Breast epithelium (tissue), 4 donors: ENCODE results near the gene CHST15. TPM values are rescaled to one million over a fixed set of nuclear protein-coding genes. Genes with fewer than 3 reads are reported as not detected.

Source experiments
- DNase-seq, 2 donors: peaks; one replicate each; pipeline ENCODE4 v3.0.0-alpha.2; 2019; ENCODE audit warnings: low spot score in 2 of 2
- H3K27ac ChIP-seq, 2 donors: fragments of 200-600 bp; sonication (generic) in 1 of 2; one replicate each; pipeline ENCODE4 v1.5.1; 2016 to 2019; ENCODE audit warnings: mild to moderate bottlenecking in 1 of 2
- H3K27me3 ChIP-seq, 2 donors: fragments of 200-600 bp; sonication (generic) in 1 of 2; one replicate each; pipeline versions ENCODE4 v1.5.1 to v1.6.0; 2017 to 2019; ENCODE audit warnings: control low read depth in 1 of 2, mild to moderate bottlenecking in 1 of 2
- H3K36me3 ChIP-seq: fragments of 200-600 bp; one replicate; pipeline ENCODE4 v1.5.1; 2019
- H3K4me1 ChIP-seq, 2 donors: fragments of 200-600 bp; sonication (generic); one replicate each; pipeline ENCODE4 v1.5.1; 2016 to 2019; ENCODE audit warnings: control low read depth in 1 of 2
- H3K4me3 ChIP-seq, 3 donors: fragments of 200-600 bp; sonication (generic); 1 replicate in 2 of 3; 2 replicates in 1 of 3; pipeline ENCODE4 v1.5.1; 2016 to 2019; ENCODE audit warnings: mild to moderate bottlenecking in 3 of 3, moderate library complexity in 2 of 3
- H3K9me3 ChIP-seq, 2 donors: fragments of 200-600 bp; sonication (generic) in 1 of 2; one replicate each; pipeline ENCODE4 v1.5.1; 2016 to 2019; ENCODE audit warnings: control low read depth in 1 of 2
- POLR2A ChIP-seq: fragments of 450-650 bp; IDR thresholded peaks from one replicate; pipeline ENCODE4 v1.6.1; 2016; ENCODE audit warnings: antibody characterized with exemption, mild to moderate bottlenecking, moderate library complexity
- POLR2AphosphoS5 ChIP-seq, 3 donors: sonication (generic); formaldehyde crosslinking; IDR thresholded peaks; one replicate each; pipeline ENCODE4 v1.6.1; 2017; ENCODE audit warnings: antibody characterized with exemption in 3 of 3
- intact Hi-C: fragments of 100-400 bp; cut with DNase I; formaldehyde crosslinking; loops from one replicate; pipeline ENCODE4 v1.15.1; 2023; ENCODE audit warnings: low total_unique reads
- total RNA-seq, 3 donors: library from RNA; depleted of rRNA; stranded (reverse); fragments of >200 nt; gene quantifications; one replicate each; pipeline ENCODE4 v1.1.0, GENCODE V29; 2016
- TF ChIP-seq, protein P1 (sequence below), 3 donors: fragments of 450-650 bp; IDR thresholded peaks; one replicate each; pipeline ENCODE4 v1.5.1; 2016 to 2017; ENCODE audit warnings: antibody characterized with exemption in 3 of 3, mild to moderate bottlenecking in 3 of 3, moderate library complexity in 3 of 3

CHST15 gene
- total RNA-seq, 3 donors from 2014 or later = 19.0 to 57.8 (median 56.4) TPM

DNA sequence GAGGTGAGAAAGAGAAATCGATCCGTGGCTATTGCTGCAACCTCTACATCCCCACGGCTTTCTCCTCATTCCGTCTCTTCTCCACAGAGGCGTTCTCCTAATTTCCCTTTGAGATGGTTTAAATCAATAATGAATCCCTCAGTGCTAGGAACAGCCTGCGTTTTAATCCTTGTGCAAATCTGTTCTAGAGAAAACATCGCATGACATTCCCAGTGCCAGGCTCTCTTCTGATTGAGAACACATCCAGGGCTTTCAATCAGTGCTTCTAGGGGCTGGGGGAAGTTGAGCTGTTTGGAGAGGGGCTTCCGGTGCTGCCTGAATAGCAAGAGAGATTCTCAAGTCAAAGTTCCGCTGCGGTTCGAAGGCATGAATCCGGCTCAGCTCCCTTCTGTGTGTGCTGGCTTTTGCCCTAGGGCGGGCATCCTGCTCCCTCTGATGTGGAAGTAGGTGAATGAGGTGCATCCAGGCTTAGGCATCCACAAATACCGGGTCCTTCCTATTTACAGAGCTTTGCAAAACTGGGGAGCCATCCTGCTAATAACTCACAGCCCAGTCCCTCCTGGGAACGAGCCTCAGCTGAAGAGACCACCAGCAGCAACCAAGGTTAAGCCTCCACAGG, 62.8 kb downstream of the CHST15 start:
- no peak for DNase-seq
- TF ChIP-seq, protein P1, sequence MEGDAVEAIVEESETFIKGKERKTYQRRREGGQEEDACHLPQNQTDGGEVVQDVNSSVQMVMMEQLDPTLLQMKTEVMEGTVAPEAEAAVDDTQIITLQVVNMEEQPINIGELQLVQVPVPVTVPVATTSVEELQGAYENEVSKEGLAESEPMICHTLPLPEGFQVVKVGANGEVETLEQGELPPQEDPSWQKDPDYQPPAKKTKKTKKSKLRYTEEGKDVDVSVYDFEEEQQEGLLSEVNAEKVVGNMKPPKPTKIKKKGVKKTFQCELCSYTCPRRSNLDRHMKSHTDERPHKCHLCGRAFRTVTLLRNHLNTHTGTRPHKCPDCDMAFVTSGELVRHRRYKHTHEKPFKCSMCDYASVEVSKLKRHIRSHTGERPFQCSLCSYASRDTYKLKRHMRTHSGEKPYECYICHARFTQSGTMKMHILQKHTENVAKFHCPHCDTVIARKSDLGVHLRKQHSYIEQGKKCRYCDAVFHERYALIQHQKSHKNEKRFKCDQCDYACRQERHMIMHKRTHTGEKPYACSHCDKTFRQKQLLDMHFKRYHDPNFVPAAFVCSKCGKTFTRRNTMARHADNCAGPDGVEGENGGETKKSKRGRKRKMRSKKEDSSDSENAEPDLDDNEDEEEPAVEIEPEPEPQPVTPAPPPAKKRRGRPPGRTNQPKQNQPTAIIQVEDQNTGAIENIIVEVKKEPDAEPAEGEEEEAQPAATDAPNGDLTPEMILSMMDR (IDR thresholded peaks at IDR 0.05) = no peak
- TF ChIP-seq POLR2AphosphoS5 (IDR thresholded peaks at IDR 0.05) (no peak), POLR2A (no peak)
- H3K4me3 ChIP-seq = no peak overlapping the region
- H3K9me3 ChIP-seq = no peaks in the 10 kb centered on the region
- no peaks in the 10 kb centered on the region for H3K27me3 ChIP-seq
- intact Hi-C loops = no loop called here
- no peak overlapping the region for H3K27ac ChIP-seq
- no peaks in the 10 kb centered on the region for H3K4me1 ChIP-seq
- no peaks in the 10 kb centered on the region for H3K36me3 ChIP-seq

DNA sequence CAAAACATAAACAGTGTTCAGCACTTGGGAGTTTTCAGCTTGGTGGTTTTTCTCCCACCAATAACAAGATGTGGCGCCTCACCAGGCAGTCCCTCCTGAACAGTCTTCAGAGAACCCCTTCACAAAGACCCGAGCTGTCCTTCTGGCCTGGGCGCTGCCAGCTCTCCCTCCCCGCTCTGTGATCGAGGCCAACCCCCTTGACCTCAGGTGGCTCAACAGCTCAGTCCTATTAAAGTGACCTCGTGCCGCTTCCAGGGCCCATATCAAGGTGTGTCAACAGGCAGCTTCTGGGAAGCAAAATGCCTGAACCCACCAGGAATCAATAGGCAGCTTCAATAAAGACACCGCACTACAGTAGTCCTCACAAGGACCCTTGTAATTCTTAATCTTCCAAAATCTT, 63.3 kb downstream of the CHST15 start:
- intact Hi-C loops = no loop called here
- TF ChIP-seq POLR2AphosphoS5 (IDR thresholded peaks at IDR 0.05) (no peak), POLR2A (no peak)
- TF ChIP-seq, protein P1 (IDR thresholded peaks at IDR 0.05) = no peak
- H3K4me1 ChIP-seq = no peaks in the 10 kb centered on the region

DNA sequence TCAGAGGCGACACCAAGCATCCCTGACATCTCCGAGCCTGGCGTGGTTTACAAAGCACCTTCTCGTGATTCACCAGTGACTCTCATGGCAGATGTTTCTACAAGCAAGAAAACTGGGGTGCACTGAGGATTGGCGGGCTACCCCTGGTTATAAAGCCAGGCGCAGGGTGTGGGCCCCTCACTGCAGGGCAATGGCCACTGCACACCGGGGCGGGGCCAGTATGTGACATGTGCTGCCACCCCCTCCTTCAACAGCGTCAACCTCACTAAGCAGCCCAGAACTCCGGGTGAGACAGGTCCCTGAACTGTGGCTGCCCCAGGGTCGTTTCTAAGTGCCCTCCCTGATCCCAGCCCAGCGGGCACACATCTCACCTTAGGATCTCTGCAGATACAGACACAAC, 63.8 kb downstream of the CHST15 start:
- Histone ChIP-seq H3K27ac (no peak overlapping the region), H3K36me3 (no peaks in the 10 kb centered on the region), H3K27me3 (no peaks in the 10 kb centered on the region), H3K4me3 (no peak overlapping the region), H3K9me3 (no peaks in the 10 kb centered on the region), H3K4me1 (no peaks in the 10 kb centered on the region)
- intact Hi-C loops = loop anchor here (5.0 kb wide), 1 partner anchor 918 kb away; no protein-coding TSS in a partner anchor
- TF ChIP-seq POLR2A (no peak), POLR2AphosphoS5 (IDR thresholded peaks at IDR 0.05) (no peak)
- TF ChIP-seq, protein P1 (IDR thresholded peaks at IDR 0.05) = no peak
- DNase-seq = no peak

More for the DNA sequence above, 63.3 kb downstream of the CHST15 start:
- H3K27ac ChIP-seq = no peak overlapping the region
- H3K36me3 ChIP-seq = no peaks in the 10 kb centered on the region
- no peaks in the 10 kb centered on the region for H3K27me3 ChIP-seq
- no peaks in the 10 kb centered on the region for H3K9me3 ChIP-seq
- no peak for DNase-seq
- no peak overlapping the region for H3K4me3 ChIP-seq

DNA sequence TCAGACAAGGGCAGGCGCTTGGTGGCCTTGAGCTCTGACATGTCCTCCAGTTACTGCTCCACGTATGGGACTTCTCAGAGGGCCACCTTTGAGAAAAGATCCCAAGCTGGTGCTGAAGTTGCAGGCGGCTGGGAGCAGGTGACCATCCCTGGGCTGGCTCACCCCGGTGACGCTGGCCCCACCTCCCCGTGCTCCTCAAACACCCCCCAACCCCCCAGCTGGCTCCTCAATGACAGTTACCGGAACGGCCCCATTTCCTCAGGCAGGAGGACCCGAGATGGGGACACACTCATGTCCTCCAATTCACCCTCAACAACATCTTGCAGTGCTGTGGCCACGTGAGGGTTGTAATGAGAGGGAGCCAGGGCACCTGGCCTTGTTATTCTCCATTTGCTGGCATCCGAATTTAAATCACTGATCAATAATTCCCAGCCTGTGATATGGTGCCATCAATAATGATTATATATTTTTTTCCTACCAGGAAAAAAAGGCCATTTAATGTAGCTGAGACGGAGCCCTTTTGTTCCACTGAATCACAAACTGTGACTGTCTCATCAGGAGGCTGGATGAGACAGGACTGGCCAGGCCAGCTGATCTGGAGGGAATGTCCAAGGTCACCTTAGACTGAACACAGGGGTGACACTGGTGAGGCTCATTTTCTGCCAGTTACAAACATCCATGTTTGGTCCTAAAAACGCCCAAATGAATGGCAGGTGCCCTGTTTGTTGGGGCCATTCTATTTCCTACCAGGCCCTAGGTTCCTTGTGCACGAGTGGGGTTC, 64.5 kb downstream of the CHST15 start:
- no peak for DNase-seq
- intact Hi-C loops = loop anchor here (5.0 kb wide), 1 partner anchor 918 kb away; no protein-coding TSS in a partner anchor
- no peaks in the 10 kb centered on the region for H3K4me1 ChIP-seq

More for the DNA sequence above, 64.5 kb downstream of the CHST15 start:
- no peak overlapping the region for H3K27ac ChIP-seq
- TF ChIP-seq POLR2A = no peak
- TF ChIP-seq, protein P1 (IDR thresholded peaks at IDR 0.05) = no peak
- TF ChIP-seq POLR2AphosphoS5 (IDR thresholded peaks at IDR 0.05) = no peak
- no peaks in the 10 kb centered on the region for H3K27me3 ChIP-seq
- H3K4me3 ChIP-seq = no peak overlapping the region
- H3K36me3 ChIP-seq = no peaks in the 10 kb centered on the region
- no peaks in the 10 kb centered on the region for H3K9me3 ChIP-seq
